ENCODE results near the gene SEMA5A. TPM values are rescaled to one million over a fixed set of nuclear protein-coding genes. Genes with fewer than 3 reads are reported as not detected.

SEMA5A gene
- polyA plus RNA-seq, 12 donors, result 28.2 to 49.1 (median 36.4) TPM; not detected in 1

GRCh38 chr5:9284272-9284671, 261.6 kb downstream of the SEMA5A start:
- DNase-seq, result no peak

- no peak for DNase-seq
Measured at GRCh38 chr5:9283473-9283872, 262.4 kb downstream of the SEMA5A start.

GRCh38 chr5:9283021-9283420, 262.9 kb downstream of the SEMA5A start:
- no peak for DNase-seq

DNA sequence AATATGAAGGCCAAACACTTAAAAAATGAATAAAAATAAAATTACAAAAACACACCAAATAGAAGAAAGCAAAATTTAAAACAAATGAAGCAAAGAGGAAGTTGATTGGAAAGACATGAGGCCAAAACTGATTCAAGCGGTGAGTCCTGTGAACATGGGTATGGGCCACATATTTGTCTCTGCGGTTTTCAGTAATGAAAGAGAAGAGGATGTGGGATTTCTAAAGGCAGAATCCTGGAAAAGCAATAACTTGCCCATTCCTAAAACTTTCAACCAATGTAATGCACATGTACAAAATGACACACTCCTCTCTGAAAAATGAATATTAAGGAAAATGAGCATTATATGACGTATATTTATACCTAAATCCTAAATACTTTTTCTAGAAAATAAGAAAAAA, 263.7 kb downstream of the SEMA5A start:
- DNase-seq, result no peak

GRCh38 chr5:9279774-9280173, 266.1 kb downstream of the SEMA5A start:
- DNase-seq, result no peak

- no peak for DNase-seq
Measured at GRCh38 chr5:9278921-9279603, 266.8 kb downstream of the SEMA5A start.

DNA sequence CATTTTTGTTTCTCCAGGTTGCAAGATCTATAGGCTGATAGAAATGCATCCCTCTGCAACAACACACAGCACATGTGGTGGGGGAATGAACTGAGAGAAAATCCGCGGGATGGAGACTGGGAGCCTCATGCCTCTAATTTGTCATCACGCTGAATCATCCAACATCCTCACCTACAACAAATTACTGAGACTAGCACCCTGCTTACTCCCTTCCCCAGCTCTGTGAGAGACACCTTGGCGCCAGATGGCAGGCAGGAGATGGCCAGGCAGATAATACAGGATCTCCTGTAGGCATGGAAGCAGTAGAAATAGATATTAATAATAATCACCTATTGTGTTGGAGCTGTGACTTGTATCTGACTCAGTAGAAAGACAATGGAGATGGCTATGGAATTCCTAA, 276.9 kb downstream of the SEMA5A start:
- no peak for DNase-seq

GRCh38 chr5:9268226-9268625, 277.6 kb downstream of the SEMA5A start:
- DNase-seq, result no peak

GRCh38 chr5:9265441-9266287, 280.2 kb downstream of the SEMA5A start:
- no peak for DNase-seq

GRCh38 chr5:9264301-9264700, 281.6 kb downstream of the SEMA5A start:
- no peak for DNase-seq

DNA sequence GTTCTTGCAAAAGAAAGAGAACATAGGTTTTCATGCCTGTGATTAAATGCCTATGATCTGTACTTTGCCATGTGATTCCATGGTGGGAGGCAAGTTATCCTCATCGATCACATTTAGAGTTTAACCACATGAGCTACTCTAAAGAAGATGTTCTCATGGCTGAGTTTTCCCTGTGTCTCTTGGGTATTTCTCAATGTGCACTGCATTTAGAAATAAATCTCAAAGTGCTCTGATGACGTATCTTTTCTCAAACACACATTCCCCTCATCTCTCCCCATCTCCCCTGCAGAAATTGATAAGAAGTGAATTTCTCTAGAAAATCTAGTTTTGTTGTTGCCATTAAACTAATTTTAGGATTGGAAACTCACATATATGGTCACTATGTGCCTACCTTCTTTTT, 282.2 kb downstream of the SEMA5A start:
- no peak for DNase-seq

- DNase-seq, result no peak
Measured at GRCh38 chr5:9251379-9251980, 294.4 kb downstream of the SEMA5A start.

- DNase-seq, result no peak
Measured at GRCh38 chr5:9249231-9249630, 296.6 kb downstream of the SEMA5A start.

DNA sequence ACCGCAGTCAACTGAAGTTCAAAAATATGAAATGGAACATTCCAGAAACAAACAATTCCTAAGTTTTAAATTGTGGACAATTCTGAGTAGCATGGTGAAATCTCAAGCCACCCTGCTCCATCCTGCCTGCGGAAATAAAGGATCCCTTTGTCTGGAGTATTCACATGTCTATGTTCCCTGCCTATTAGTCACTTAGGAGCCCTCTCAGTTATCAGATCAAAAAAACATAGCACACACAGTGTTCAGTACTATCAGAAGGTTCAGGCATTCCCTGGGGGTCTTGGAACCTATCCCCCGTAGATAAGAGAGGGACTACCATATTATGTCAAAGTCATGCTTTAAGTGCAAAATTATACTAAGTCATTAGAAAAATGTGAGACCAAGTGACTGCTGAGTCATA, 300.8 kb downstream of the SEMA5A start:
- DNase-seq, result no peak

- DNase-seq, result no peak
Measured at GRCh38 chr5:9244417-9244816, 301.5 kb downstream of the SEMA5A start.

DNA sequence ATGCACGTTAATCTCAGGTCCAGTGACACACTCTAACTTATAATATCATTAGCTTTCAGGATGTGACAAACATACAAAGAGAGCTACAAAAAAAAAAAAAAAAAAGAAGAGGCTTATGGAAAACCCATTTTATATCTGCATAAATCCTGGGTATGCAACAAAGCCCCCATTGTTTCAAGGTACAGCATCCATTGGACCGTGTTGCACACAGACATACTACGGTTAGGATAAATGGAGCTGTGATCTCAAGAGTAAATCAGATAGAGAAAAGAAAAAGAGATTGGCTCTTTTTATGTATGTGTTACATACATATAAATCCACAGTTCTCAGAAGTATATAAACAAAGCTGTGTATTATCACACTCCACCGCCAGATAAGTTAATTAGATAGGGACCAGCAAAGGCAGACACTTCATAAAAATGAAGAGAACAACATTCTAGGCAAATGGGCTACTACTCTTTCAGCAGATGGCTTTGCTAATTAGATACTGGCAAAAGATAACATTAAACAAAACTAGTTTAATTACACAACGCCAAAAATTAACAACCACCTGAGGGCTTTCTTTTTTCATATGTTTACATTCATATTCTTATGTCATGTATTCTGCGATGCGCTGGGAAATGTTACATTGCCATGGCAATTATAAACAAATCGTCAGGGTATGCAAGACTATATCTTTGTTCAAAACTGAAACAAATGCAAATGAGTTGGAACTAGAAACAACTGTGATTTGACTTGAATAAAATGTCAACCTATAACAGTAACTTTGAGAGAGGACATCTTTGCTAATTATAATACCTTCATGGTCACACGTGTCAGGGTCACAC, 304.2 kb downstream of the SEMA5A start:
- no peak for DNase-seq

DNA sequence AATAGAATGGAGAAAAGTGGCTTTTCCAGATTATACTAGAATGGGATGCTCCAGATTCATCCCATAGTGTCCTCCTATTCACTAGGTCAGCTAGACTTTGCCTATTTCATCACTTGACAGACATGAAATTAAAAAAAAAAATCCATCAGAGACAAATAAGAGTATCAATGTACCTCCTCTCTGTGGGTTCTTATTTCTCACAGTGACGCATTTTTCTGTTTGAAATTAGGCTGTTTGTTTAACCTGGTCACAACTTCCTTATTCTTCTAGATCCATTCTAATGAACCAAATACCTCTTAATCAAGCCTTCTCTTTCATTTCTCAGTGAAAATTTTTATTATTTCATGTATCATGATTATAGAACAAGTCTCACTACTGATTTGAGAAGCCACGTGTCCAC, 305.4 kb downstream of the SEMA5A start:
- no peak for DNase-seq

DNA sequence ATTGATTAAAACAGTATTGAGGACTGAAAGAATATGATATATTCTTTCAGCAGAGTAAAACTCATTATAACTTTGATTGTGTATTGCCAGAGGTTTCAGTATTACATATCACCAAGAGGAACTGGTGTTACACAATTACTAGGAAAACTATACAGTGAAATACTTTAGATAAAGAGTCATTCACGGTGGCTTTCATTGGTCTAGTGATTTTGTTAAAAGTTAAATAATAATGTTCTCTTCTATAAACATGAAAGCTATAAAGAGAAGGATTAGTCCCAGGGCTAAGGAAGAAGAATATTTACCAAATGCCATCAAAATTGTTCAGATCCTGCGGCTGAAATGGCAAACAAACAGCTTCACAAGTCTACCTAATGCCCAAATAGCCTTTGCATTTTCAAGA, 306.2 kb downstream of the SEMA5A start:
- no peak for DNase-seq

- no peak for DNase-seq
Measured at GRCh38 chr5:9239071-9239470, 306.8 kb downstream of the SEMA5A start.

DNA sequence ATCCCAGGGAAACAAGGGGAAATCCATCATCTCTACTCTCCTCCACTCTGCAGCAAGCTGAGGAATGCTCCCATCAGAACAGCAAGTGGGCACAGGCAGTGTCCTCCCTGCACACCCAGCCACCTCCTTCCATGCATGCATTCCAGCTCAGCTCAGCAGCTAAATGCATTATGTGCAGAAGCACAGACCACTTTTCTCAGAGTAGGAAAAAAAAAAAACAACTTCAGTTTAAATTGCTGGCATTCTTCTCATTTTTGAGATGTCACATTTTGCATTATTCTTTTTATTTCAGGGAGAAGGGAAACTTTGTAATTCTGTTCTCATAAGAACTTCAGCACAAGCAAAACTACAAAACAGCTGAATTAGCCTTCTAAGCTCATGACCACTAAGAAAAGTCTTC, 312.2 kb downstream of the SEMA5A start:
- DNase-seq, result no peak

GRCh38 chr5:9233035-9233434, 312.8 kb downstream of the SEMA5A start:
- no peak for DNase-seq

GRCh38 chr5:9231842-9232241, 314.0 kb downstream of the SEMA5A start:
- no peak for DNase-seq

Data from muscle of arm (tissue), 12 donors.